GM13976 (cell line): ENCODE data around the gene VANGL2.

Experiments used
- DNase-seq: peaks from one replicate; pipeline ENCODE4 v3.0.0; 2012; ENCODE audit warnings: low spot score
- in situ Hi-C: fragments of 300-500 bp; cut with MboI; formaldehyde crosslinking; loops from one replicate; pipeline ENCODE4 v1.12.0; 2022; ENCODE audit warnings: low sequenced_read_pairs, mixed read lengths, inconsistent platforms; ENCODE audit not compliant: unreplicated experiment
- TF ChIP-seq, protein P1 (sequence below): IDR thresholded peaks from 2 replicates; pipeline ENCODE4 v1.5.1; 2012; ENCODE audit warnings: borderline replicate concordance, mild to moderate bottlenecking; ENCODE audit not compliant: insufficient read depth; ENCODE audit errors: extremely low read depth, missing control alignments, control extremely low read depth

VANGL2 gene

DNA sequence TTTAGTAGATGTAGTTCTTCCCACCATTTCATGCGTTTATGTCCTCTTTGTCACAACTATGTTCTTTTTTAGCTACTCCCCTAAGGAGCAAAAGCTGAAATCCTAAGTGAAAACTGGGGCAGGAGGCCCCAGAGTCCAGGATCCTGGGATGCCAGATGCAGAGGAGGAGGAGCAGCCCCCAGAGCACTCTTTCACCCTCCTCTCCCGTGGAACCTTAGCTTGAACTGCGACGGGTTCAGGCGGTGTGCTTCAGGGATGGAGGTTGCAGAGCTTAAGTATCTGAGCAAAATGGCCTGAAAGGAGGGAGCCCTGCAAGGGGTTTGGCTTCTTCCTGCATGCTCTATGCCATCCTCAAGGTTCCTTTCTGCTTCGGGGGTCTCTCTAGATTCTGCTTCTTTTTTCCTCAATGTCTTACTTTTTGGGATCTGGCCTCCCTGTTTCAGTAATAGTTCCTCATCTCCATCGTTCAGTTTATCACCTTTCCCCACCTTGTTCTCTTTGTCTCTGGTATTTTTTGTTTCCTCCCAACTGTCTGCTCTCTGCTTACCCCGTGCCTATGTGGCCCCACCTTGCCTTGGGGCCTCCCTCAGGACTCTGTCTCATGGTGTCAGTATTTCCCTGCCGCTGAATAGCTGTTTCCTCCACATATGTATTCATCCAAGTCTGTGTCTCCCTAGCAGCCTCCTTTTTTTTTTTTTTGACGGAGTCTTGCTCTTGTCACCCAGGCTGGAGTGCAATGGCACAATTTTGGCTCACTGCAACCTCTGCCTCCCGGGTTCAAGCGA, 36.2 kb upstream of the VANGL2 start:
- TF ChIP-seq, protein P1, sequence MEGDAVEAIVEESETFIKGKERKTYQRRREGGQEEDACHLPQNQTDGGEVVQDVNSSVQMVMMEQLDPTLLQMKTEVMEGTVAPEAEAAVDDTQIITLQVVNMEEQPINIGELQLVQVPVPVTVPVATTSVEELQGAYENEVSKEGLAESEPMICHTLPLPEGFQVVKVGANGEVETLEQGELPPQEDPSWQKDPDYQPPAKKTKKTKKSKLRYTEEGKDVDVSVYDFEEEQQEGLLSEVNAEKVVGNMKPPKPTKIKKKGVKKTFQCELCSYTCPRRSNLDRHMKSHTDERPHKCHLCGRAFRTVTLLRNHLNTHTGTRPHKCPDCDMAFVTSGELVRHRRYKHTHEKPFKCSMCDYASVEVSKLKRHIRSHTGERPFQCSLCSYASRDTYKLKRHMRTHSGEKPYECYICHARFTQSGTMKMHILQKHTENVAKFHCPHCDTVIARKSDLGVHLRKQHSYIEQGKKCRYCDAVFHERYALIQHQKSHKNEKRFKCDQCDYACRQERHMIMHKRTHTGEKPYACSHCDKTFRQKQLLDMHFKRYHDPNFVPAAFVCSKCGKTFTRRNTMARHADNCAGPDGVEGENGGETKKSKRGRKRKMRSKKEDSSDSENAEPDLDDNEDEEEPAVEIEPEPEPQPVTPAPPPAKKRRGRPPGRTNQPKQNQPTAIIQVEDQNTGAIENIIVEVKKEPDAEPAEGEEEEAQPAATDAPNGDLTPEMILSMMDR: no peak
- in situ Hi-C loops: no loop called here
- DNase-seq: no peak

DNA sequence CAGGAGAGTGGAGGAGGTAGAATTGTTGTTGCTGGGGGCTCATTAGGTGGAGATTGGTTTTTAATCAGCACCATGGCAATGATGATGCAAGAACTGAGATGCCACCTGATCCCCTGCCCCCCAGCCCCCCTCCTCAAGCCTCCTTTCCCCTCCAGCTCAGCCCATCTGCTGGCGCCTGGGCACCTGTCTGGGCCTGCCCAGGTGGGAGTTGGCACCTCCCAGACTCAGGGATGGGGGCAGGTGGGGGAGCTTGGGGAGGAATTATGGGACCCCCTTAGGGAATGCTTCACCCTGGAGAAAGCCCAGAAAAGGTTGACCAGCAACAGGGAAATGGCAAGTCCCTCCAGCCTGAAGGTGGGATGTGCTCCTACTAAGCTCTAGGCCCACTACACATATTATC, 35.0 kb upstream of the VANGL2 start:
- no peak for DNase-seq
- in situ Hi-C loops: no loop called here
- TF ChIP-seq, protein P1: no peak

GRCh38 chr1:160366731-160367515, 33.4 kb upstream of the VANGL2 start, which contains the start of gene NHLH1:
NHLH1 (plus strand) TSS chr1:160367071; CDS start chr1:160370732, 3,661 bp downstream.
- DNase-seq: no peak
- in situ Hi-C loops: no loop called here
- TF ChIP-seq, protein P1: no peak

GRCh38 chr1:160367516-160367900, 32.9 kb upstream of the VANGL2 start:
- TF ChIP-seq, protein P1: no peak
- no peak for DNase-seq
- in situ Hi-C loops: no loop called here

DNA sequence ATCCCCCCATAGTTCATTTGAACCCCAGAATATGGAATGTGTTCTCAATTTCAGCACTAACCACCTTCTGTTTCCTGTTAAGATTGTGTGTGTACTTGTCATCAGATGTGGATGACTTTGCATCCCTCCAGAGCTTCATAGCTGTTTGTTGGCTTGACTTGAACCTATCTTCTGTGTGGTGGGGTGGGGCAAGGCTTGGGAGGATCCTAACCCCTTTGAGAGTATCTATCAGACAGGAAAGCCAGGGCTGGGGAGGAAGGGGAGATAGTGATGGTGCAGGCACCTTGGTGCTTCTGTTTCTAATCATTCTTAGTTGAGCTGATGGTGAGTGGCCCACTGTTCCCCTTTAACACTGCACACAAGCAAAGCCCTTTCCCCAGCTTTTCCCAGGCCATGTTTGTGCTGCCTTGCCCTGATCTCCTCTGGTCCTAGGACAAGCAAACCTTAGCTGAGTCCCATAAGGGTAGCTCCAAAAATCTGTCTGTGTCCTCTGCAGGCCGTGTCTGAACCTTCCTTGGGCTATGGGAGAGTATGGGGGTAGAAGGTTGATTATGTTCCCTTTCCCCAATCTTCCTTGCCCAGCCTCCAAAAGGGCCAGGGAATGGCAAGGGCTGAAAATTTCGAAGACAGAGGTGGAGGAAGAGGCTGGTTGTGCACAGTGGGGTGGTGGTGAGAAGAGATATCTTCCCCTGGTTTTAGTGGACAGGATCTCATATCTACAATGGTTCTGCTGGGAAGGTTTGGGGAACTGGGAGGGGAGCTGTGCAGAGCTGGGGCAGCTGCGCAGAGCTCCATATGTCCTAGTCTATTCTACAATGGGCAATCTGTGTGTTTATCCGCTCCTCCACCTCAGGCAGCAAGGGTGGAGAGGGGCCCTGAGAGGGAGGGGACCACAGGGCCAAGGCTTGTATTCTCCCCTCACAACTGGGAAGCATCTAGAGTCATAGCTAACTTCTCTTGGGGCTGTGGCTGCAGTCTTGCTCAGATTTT, 32.1 kb upstream of the VANGL2 start:
- in situ Hi-C loops: no loop called here
- no peak for DNase-seq
- TF ChIP-seq, protein P1: no peak

- no peak for DNase-seq
- in situ Hi-C loops: no loop called here
- TF ChIP-seq, protein P1: no peak
Observed at GRCh38 chr1:160369087-160369486, 31.3 kb upstream of the VANGL2 start.
